ENCODE data around the gene PCSK6. TPM values are rescaled to one million over a fixed set of nuclear protein-coding genes. Genes with fewer than 3 reads are reported as not detected.

PCSK6 gene
- total RNA-seq, 1 donor from 2014 or later: 1.3 TPM

GRCh38 chr15:101444015-101444414, 45.5 kb downstream of the PCSK6 start:
- H3K27me3 Mint-ChIP-seq (ENCODE audit: low read depth, unreplicated experiment): peaks cover 11% of the 10 kb centered on the region
- H3K9me3 Mint-ChIP-seq (ENCODE audit: unreplicated experiment): peaks cover 2% of the 10 kb centered on the region
- TF ChIP-seq EZH2 (IDR thresholded peaks at IDR 0.05; ENCODE audit: insufficient read depth, low read length) (no peak), CTCF (IDR thresholded peaks at IDR 0.05; ENCODE audit: insufficient read depth, low read depth, low read length) (no peak)
- H3K4me3 Mint-ChIP-seq (ENCODE audit: unreplicated experiment): no peak overlapping the region
- peaks cover 2% of the 10 kb centered on the region for H3K36me3 Mint-ChIP-seq (ENCODE audit: low read depth, unreplicated experiment)
- no peak overlapping the region for H3K27ac Mint-ChIP-seq (ENCODE audit: unreplicated experiment)
- Histone ChIP-seq H3K4me3 (ENCODE audit: insufficient read depth, low read depth, low read length) (no peak overlapping the region), H3K4me1 (ENCODE audit: insufficient read depth, low read length) (peaks cover 7% of the 10 kb centered on the region), H3K9me3 (ENCODE audit: insufficient read depth, low read depth, low read length) (no peaks in the 10 kb centered on the region), H3K27me3 (ENCODE audit: insufficient read depth, low read length) (peaks cover 2% of the 10 kb centered on the region), H3K79me2 (ENCODE audit: insufficient read depth, low read length) (no peaks in the 10 kb centered on the region), H3K9ac (ENCODE audit: low read length) (no peak overlapping the region), H4K20me1 (ENCODE audit: insufficient read depth, low read length) (no peaks in the 10 kb centered on the region), H3K4me2 (ENCODE audit: low read length) (no peak overlapping the region), H3K27ac (ENCODE audit: low read depth, low read length) (no peak overlapping the region), H2AFZ (ENCODE audit: low read depth, low read length) (no peak overlapping the region), H3K36me3 (ENCODE audit: insufficient read depth, low read length) (no peaks in the 10 kb centered on the region)
- DNase-seq (ENCODE audit: low read depth) (no peak), FAIRE-seq (no peak)
- peaks cover 7% of the 10 kb centered on the region for H3K4me1 Mint-ChIP-seq (ENCODE audit: low read depth, unreplicated experiment)

- H3K36me3 ChIP-seq (ENCODE audit: insufficient read depth, low read length): no peaks in the 10 kb centered on the region
- no peak for TF ChIP-seq EZH2 (IDR thresholded peaks at IDR 0.05; ENCODE audit: insufficient read depth, low read length)
- TF ChIP-seq CTCF (IDR thresholded peaks at IDR 0.05; ENCODE audit: insufficient read depth, low read depth, low read length): no peak
- Mint-ChIP-seq H3K36me3 (ENCODE audit: low read depth, unreplicated experiment) (peaks cover 2% of the 10 kb centered on the region), H3K27me3 (ENCODE audit: low read depth, unreplicated experiment) (peaks cover 7% of the 10 kb centered on the region), H3K27ac (ENCODE audit: unreplicated experiment) (no peak overlapping the region), H3K9me3 (ENCODE audit: unreplicated experiment) (peaks cover 2% of the 10 kb centered on the region), H3K4me3 (ENCODE audit: unreplicated experiment) (no peak overlapping the region), H3K4me1 (ENCODE audit: low read depth, unreplicated experiment) (peaks cover 7% of the 10 kb centered on the region)
- H3K4me2 ChIP-seq (ENCODE audit: low read length): no peak overlapping the region
- H3K9ac ChIP-seq (ENCODE audit: low read length): no peak overlapping the region
- H3K4me3 ChIP-seq (ENCODE audit: insufficient read depth, low read depth, low read length): no peak overlapping the region
- no peak for DNase-seq (ENCODE audit: low read depth)
- no peaks in the 10 kb centered on the region for H3K9me3 ChIP-seq (ENCODE audit: insufficient read depth, low read depth, low read length)
- H4K20me1 ChIP-seq (ENCODE audit: insufficient read depth, low read length): no peaks in the 10 kb centered on the region
- H3K27me3 ChIP-seq (ENCODE audit: insufficient read depth, low read length): peaks cover 2% of the 10 kb centered on the region
- FAIRE-seq: no peak
- no peaks in the 10 kb centered on the region for H3K79me2 ChIP-seq (ENCODE audit: insufficient read depth, low read length)
- H3K27ac ChIP-seq (ENCODE audit: low read depth, low read length): no peak overlapping the region
- H3K4me1 ChIP-seq (ENCODE audit: insufficient read depth, low read length): peaks cover 7% of the 10 kb centered on the region
- no peak overlapping the region for H2AFZ ChIP-seq (ENCODE audit: low read depth, low read length)
Measured at GRCh38 chr15:101442272-101442671, 47.2 kb downstream of the PCSK6 start.

- no peak overlapping the region for H3K27ac Mint-ChIP-seq (ENCODE audit: unreplicated experiment)
- Histone ChIP-seq H3K9me3 (ENCODE audit: insufficient read depth, low read depth, low read length) (no peaks in the 10 kb centered on the region), H2AFZ (ENCODE audit: low read depth, low read length) (no peak overlapping the region), H3K4me1 (ENCODE audit: insufficient read depth, low read length) (peaks cover 7% of the 10 kb centered on the region), H4K20me1 (ENCODE audit: insufficient read depth, low read length) (no peaks in the 10 kb centered on the region), H3K4me2 (ENCODE audit: low read length) (peak overlapping the region; percentile 50), H3K36me3 (ENCODE audit: insufficient read depth, low read length) (no peaks in the 10 kb centered on the region), H3K27ac (ENCODE audit: low read depth, low read length) (no peak overlapping the region), H3K27me3 (ENCODE audit: insufficient read depth, low read length) (peaks cover 2% of the 10 kb centered on the region), H3K4me3 (ENCODE audit: insufficient read depth, low read depth, low read length) (no peak overlapping the region), H3K79me2 (ENCODE audit: insufficient read depth, low read length) (no peaks in the 10 kb centered on the region), H3K9ac (ENCODE audit: low read length) (no peak overlapping the region)
- DNase-seq (ENCODE audit: low read depth): no peak
- H3K9me3 Mint-ChIP-seq (ENCODE audit: unreplicated experiment): peaks cover 2% of the 10 kb centered on the region
- FAIRE-seq: no peak
- peaks cover 7% of the 10 kb centered on the region for H3K27me3 Mint-ChIP-seq (ENCODE audit: low read depth, unreplicated experiment)
- H3K36me3 Mint-ChIP-seq (ENCODE audit: low read depth, unreplicated experiment): peaks cover 2% of the 10 kb centered on the region
- peaks cover 5% of the 10 kb centered on the region for H3K4me1 Mint-ChIP-seq (ENCODE audit: low read depth, unreplicated experiment)
- no peak overlapping the region for H3K4me3 Mint-ChIP-seq (ENCODE audit: unreplicated experiment)
- TF ChIP-seq CTCF (IDR thresholded peaks at IDR 0.05; ENCODE audit: insufficient read depth, low read depth, low read length) (no peak), EZH2 (IDR thresholded peaks at IDR 0.05; ENCODE audit: insufficient read depth, low read length) (no peak)
Measured at GRCh38 chr15:101441696-101442095, 47.8 kb downstream of the PCSK6 start.
